Measurements from ENCODE around the gene OLFML3.

- TF ChIP-seq CTCF (IDR thresholded peaks at IDR 0.05; ENCODE audit: borderline replicate concordance, extremely low read depth, low read length, poor library complexity, severe bottlenecking), result no peak
- no peak for TF ChIP-seq EZH2 (IDR thresholded peaks at IDR 0.05; ENCODE audit: borderline replicate concordance, low read depth, low read length, severe bottlenecking)
Measured at GRCh38 chr1:113945329-113945728, 33.9 kb upstream of the OLFML3 start.
